ENCODE data around the gene MAP4K1.
A peak's percentile ranks its signal among the peaks of the same experiment; 100 is the strongest.

MAP4K1 gene

GRCh38 chr19:38569368-38569983 is 48.3 kb downstream of the MAP4K1 start:
- H3K4me3 Mint-ChIP-seq, result no peak overlapping the region
- peaks cover 4% of the 10 kb centered on the region for H3K27me3 Mint-ChIP-seq (ENCODE audit: low read depth, poor library complexity)

GRCh38 chr19:38565691-38566105 is 52.1 kb downstream of the MAP4K1 start:
- no peak for DNase-seq

More at GRCh38 chr19:38569368-38569983, 48.3 kb downstream of the MAP4K1 start:
- Mint-ChIP-seq H3K27ac (no peak overlapping the region), H3K9me3 (no peaks in the 10 kb centered on the region), H3K4me1 (no peaks in the 10 kb centered on the region), H3K36me3 (ENCODE audit: low read depth) (no peaks in the 10 kb centered on the region)
- DNase-seq, result no peak
- TF ChIP-seq CTCF (IDR thresholded peaks at IDR 0.05), result no peak

GRCh38 chr19:38564981-38565690 is 52.6 kb downstream of the MAP4K1 start:
- Mint-ChIP-seq H3K9me3 (no peaks in the 10 kb centered on the region), H3K27ac (no peak overlapping the region), H3K27me3 (ENCODE audit: low read depth, poor library complexity) (peaks cover 15% of the 10 kb centered on the region), H3K4me3 (no peak overlapping the region), H3K36me3 (ENCODE audit: low read depth) (peaks cover 5% of the 10 kb centered on the region), H3K4me1 (no peaks in the 10 kb centered on the region)
- DNase-seq, result no peak
- no peak for TF ChIP-seq CTCF (IDR thresholded peaks at IDR 0.05)

More at GRCh38 chr19:38565691-38566105, 52.1 kb downstream of the MAP4K1 start:
- no peak for TF ChIP-seq CTCF (IDR thresholded peaks at IDR 0.05)
- Mint-ChIP-seq H3K4me1 (no peaks in the 10 kb centered on the region), H3K9me3 (no peaks in the 10 kb centered on the region), H3K27ac (peak overlapping the region; percentile 61), H3K4me3 (no peak overlapping the region), H3K27me3 (ENCODE audit: low read depth, poor library complexity) (peaks cover 14% of the 10 kb centered on the region), H3K36me3 (ENCODE audit: low read depth) (peaks cover 5% of the 10 kb centered on the region)

- no peak overlapping the region for H3K4me3 Mint-ChIP-seq
- peaks cover 5% of the 10 kb centered on the region for H3K36me3 Mint-ChIP-seq (ENCODE audit: low read depth)
- no peak overlapping the region for H3K27ac Mint-ChIP-seq
- H3K27me3 Mint-ChIP-seq (ENCODE audit: low read depth, poor library complexity), result peaks cover 15% of the 10 kb centered on the region
- H3K4me1 Mint-ChIP-seq, result no peaks in the 10 kb centered on the region
- no peak for TF ChIP-seq CTCF (IDR thresholded peaks at IDR 0.05)
- DNase-seq, result no peak
- no peaks in the 10 kb centered on the region for H3K9me3 Mint-ChIP-seq
Measured at GRCh38 chr19:38563475-38563874, 54.3 kb downstream of the MAP4K1 start.

- Mint-ChIP-seq H3K4me3 (no peak overlapping the region), H3K36me3 (ENCODE audit: low read depth) (peaks cover 5% of the 10 kb centered on the region), H3K9me3 (no peaks in the 10 kb centered on the region), H3K4me1 (no peaks in the 10 kb centered on the region), H3K27ac (peak overlapping the region; percentile 65), H3K27me3 (ENCODE audit: low read depth, poor library complexity) (peaks cover 15% of the 10 kb centered on the region)
- DNase-seq, result no peak
- no peak for TF ChIP-seq CTCF (IDR thresholded peaks at IDR 0.05)
Measured at GRCh38 chr19:38562096-38562495, 55.7 kb downstream of the MAP4K1 start.
